CD4-positive, alpha-beta T cell (primary cell): ENCODE data around the gene CD99L2. TPM values are rescaled to one million over a fixed set of nuclear protein-coding genes. Genes with fewer than 3 reads are reported as not detected.

Experiments
- ATAC-seq: fragments of 200-7000 bp; cut with Tn5 transposase; one replicate; pipeline ENCODE4 v1.10.0; 2022; ENCODE audit warnings: mild to moderate bottlenecking; ENCODE audit not compliant: poor library complexity
- CTCF ChIA-PET: fragments of 350-600 bp; sonication (Branson Sonifier 250); formaldehyde crosslinking; loops from one replicate; lab custom pipeline; 2021; ENCODE audit warnings: antibody characterized with exemption, inconsistent platforms; lab: Charles Lee
- POLR2A ChIA-PET: fragments of 350-600 bp; sonication (Branson Sonifier 250); formaldehyde crosslinking; loops from one replicate; lab custom pipeline; 2021; ENCODE audit warnings: antibody characterized with exemption, inconsistent platforms; lab: Charles Lee
- DNase-seq, 14 experiments: peaks; one replicate each; pipeline ENCODE4 v3.0.0-alpha.2; 2013 to 2020; ENCODE audit warnings: mixed read lengths in 2 of 14
- H3K27ac ChIP-seq, 2 donors: one replicate each; pipeline versions ENCODE4 v1.5.1 to v1.7.0; 2013; ENCODE audit warnings: low read length in 2 of 2, low read depth in 1 of 2, mild to moderate bottlenecking in 1 of 2
- H3K27me3 ChIP-seq, 2 experiments: 1 replicate in 1 of 2; 2 replicates in 1 of 2; pipeline versions ENCODE4 v1.6.1 to v1.7.0; 2013; ENCODE audit warnings: low read length in 2 of 2, control low read depth in 1 of 2, mild to moderate bottlenecking in 1 of 2, moderate library complexity in 1 of 2; ENCODE audit not compliant: insufficient read depth in 2 of 2, control insufficient read depth in 1 of 2
- H3K36me3 ChIP-seq: one replicate; pipeline ENCODE4 v1.6.1; 2013; ENCODE audit warnings: low read length, control low read depth; ENCODE audit not compliant: insufficient read depth
- H3K4me1 ChIP-seq: one replicate; pipeline ENCODE4 v1.6.1; 2013; ENCODE audit warnings: low read length, control low read depth; ENCODE audit not compliant: insufficient read depth
- H3K4me3 ChIP-seq: one replicate; pipeline ENCODE4 v1.5.1; 2013; ENCODE audit warnings: mild to moderate bottlenecking, low read length, moderate library complexity
- H3K9me3 ChIP-seq, 2 experiments: 1 replicate in 1 of 2; 2 replicates in 1 of 2; pipeline versions ENCODE4 v1.6.1 to v1.7.0; 2013; ENCODE audit warnings: low read length in 2 of 2, mild to moderate bottlenecking in 2 of 2, control low read depth in 1 of 2, moderate library complexity in 1 of 2; ENCODE audit not compliant: control insufficient read depth in 1 of 2, insufficient read depth in 1 of 2
- H3K27ac Mint-ChIP-seq: one replicate; pipeline ENCODE4 v1.8.0; 2020; ENCODE audit warnings: mixed read lengths
- H3K27me3 Mint-ChIP-seq: one replicate; pipeline ENCODE4 v1.8.0; 2021; ENCODE audit warnings: mixed read lengths
- H3K36me3 Mint-ChIP-seq: one replicate; pipeline ENCODE4 v1.8.0; 2021; ENCODE audit warnings: low read depth, mixed read lengths
- H3K4me1 Mint-ChIP-seq: one replicate; pipeline ENCODE4 v1.8.0; 2021; ENCODE audit warnings: low read depth, mixed read lengths
- H3K4me3 Mint-ChIP-seq: one replicate; pipeline ENCODE4 v1.8.0; 2020; ENCODE audit warnings: mild to moderate bottlenecking, mixed read lengths
- H3K9me3 Mint-ChIP-seq: one replicate; pipeline ENCODE4 v1.8.0; 2020; ENCODE audit warnings: mixed read lengths
- intact Hi-C, 2 experiments: fragments of 100-400 bp; cut with DNase I in 1 of 2; cut with micrococcal nuclease in 1 of 2; formaldehyde crosslinking; loops; one replicate each; pipeline versions ENCODE4 v1.15.1 to v1.9.0; 2023 to 2025; cut with DNase I, micrococcal nuclease
- total RNA-seq, 174 experiments: library from RNA in 2 of 174; stranded (reverse) in 2 of 174; gene quantifications; one replicate each; pipeline ENCODE4 v1.2.3 and lab custom pipeline; 2021 to 2026
- TF ChIP-seq, protein P1 (sequence below): fragments of 200-600 bp; IDR thresholded peaks from one replicate; pipeline ENCODE4 v1.8.0; 2022; ENCODE audit warnings: antibody characterized with exemption, mild to moderate bottlenecking

The CD99L2 gene
- total RNA-seq, 2 experiments from 2014 or later: 5.3 to 6.5 TPM

DNA sequence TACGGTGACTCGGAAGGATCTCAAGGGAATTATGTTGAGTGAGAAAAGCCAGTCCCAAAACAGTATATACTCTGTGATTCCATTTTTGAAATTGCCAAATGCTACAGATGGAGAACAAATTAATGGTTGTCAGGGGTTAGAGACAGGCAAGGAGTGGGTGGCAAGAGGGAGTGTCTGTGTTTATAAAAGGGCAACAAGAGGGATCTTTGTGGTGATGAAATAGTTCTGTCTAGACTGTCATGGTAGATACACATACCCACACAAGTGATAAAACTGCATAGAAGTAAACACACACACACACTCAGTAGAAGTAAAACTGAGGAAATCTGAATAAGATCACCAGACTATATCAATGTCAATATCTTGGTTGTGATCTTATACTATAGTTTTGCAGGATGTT, 92.7 kb downstream of the CD99L2 start:
- H3K27ac Mint-ChIP-seq: no peak overlapping the region
- ChIA-PET POLR2A (no interaction called here), CTCF (no interaction called here)
- Histone ChIP-seq H3K9me3 (no peaks in the 10 kb centered on the region), H3K36me3 (no peaks in the 10 kb centered on the region), H3K4me1 (no peaks in the 10 kb centered on the region), H3K4me3 (no peak overlapping the region), H3K27ac (no peak overlapping the region), H3K27me3 (no peaks in the 10 kb centered on the region)
- peaks cover 36% of the 10 kb centered on the region for H3K36me3 Mint-ChIP-seq
- H3K4me3 Mint-ChIP-seq: no peak overlapping the region
- TF ChIP-seq, protein P1, sequence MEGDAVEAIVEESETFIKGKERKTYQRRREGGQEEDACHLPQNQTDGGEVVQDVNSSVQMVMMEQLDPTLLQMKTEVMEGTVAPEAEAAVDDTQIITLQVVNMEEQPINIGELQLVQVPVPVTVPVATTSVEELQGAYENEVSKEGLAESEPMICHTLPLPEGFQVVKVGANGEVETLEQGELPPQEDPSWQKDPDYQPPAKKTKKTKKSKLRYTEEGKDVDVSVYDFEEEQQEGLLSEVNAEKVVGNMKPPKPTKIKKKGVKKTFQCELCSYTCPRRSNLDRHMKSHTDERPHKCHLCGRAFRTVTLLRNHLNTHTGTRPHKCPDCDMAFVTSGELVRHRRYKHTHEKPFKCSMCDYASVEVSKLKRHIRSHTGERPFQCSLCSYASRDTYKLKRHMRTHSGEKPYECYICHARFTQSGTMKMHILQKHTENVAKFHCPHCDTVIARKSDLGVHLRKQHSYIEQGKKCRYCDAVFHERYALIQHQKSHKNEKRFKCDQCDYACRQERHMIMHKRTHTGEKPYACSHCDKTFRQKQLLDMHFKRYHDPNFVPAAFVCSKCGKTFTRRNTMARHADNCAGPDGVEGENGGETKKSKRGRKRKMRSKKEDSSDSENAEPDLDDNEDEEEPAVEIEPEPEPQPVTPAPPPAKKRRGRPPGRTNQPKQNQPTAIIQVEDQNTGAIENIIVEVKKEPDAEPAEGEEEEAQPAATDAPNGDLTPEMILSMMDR: no peak
- no peaks in the 10 kb centered on the region for H3K4me1 Mint-ChIP-seq
- peaks cover 3% of the 10 kb centered on the region for H3K9me3 Mint-ChIP-seq
- ATAC-seq (no peak), DNase-seq (no peak)
- no peaks in the 10 kb centered on the region for H3K27me3 Mint-ChIP-seq
- intact Hi-C loops: no loop called here

DNA sequence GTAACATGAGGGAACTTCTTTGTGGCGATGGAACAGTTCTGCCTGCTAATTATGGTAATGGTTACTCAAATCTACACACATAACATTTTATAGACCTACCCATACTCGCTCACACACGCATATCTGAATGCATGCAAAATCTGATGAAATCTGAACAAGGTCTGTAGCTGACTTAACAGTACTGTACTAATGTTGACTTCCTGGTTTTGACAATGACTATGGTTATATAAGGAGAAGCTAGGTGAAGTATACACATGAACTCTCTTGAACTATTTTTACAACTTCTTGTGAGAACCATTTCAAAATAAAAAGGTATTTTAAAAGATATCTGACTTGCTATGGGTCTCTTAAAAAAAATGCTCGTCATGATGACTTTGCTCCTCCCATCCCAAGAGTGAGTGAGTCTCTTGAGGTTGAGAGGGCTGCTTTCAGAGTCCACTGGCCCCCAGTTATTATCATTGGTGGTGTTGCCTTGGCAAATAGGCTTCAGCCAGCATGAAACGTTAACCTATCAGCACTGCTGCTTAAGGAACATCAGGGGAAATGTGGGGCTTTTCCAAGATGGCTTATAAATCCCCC, 105.4 kb downstream of the CD99L2 start:
- H3K27ac ChIP-seq: no peak overlapping the region
- Mint-ChIP-seq H3K27me3 (no peaks in the 10 kb centered on the region), H3K9me3 (no peaks in the 10 kb centered on the region), H3K36me3 (peaks cover 74% of the 10 kb centered on the region), H3K4me1 (no peaks in the 10 kb centered on the region), H3K4me3 (no peak overlapping the region), H3K27ac (no peak overlapping the region)
- no peaks in the 10 kb centered on the region for H3K27me3 ChIP-seq
- no peak overlapping the region for H3K4me3 ChIP-seq
- POLR2A ChIA-PET: no interaction called here
- no peaks in the 10 kb centered on the region for H3K4me1 ChIP-seq
- intact Hi-C loops: no loop called here
- no peak for ATAC-seq
- TF ChIP-seq, protein P1: no peak
- H3K9me3 ChIP-seq: no peaks in the 10 kb centered on the region
- CTCF ChIA-PET: no interaction called here
- peaks cover 20% of the 10 kb centered on the region for H3K36me3 ChIP-seq
- DNase-seq: no peak

DNA sequence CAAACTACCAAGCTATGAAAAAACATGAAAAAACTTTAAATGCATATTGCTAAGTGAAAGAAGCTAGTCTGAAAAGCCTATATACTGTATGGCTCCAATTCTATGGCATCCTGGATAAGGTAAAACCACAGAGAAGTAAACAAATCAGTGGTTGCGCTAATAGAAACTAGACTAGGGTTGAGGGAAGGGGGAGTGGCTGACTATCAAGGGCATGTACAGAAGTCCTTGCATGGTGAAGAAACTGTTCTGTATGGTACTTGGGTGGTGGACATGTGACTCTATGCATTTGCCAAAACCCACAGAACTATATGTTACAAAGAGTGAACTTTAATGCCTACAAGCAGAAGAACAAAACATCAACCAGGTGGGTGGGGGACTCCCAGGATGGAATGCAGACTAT, 108.4 kb downstream of the CD99L2 start:
- peaks cover 20% of the 10 kb centered on the region for H3K36me3 ChIP-seq
- ATAC-seq (no peak), DNase-seq (no peak)
- H3K9me3 ChIP-seq: no peaks in the 10 kb centered on the region
- TF ChIP-seq, protein P1: no peak
- ChIA-PET CTCF (no interaction called here), POLR2A (no interaction called here)
- Mint-ChIP-seq H3K4me3 (no peak overlapping the region), H3K36me3 (peaks cover 66% of the 10 kb centered on the region), H3K4me1 (no peaks in the 10 kb centered on the region), H3K27me3 (no peaks in the 10 kb centered on the region), H3K9me3 (no peaks in the 10 kb centered on the region), H3K27ac (no peak overlapping the region)
- no peaks in the 10 kb centered on the region for H3K27me3 ChIP-seq
- no peak overlapping the region for H3K4me3 ChIP-seq
- no peak overlapping the region for H3K27ac ChIP-seq
- H3K4me1 ChIP-seq: no peaks in the 10 kb centered on the region
- intact Hi-C loops: no loop called here
